SU-DHL-6 (cell line): Measurements from ENCODE around the gene RNF167.

Experiments
- H2AFZ ChIP-seq: fragments of 200-600 bp; sonication (generic); 2 replicates; pipeline ENCODE4 v1.6.1; 2014; ENCODE audit warnings: low read depth, mild to moderate bottlenecking, moderate library complexity, mixed read lengths, antibody characterized with exemption, low read length; ENCODE audit not compliant: severe bottlenecking
- H3F3A ChIP-seq: fragments of 200-600 bp; shearing (Covaris generic); 2 replicates; pipeline ENCODE4 v1.6.0; 2016; ENCODE audit warnings: antibody characterized with exemption, mild to moderate bottlenecking; ENCODE audit not compliant: insufficient read depth
- H3K27ac ChIP-seq: fragments of 200-600 bp; sonication (generic); 2 replicates; pipeline ENCODE4 v1.5.1; 2016; ENCODE audit warnings: low read depth, mild to moderate bottlenecking, low read length, moderate library complexity, mixed read lengths
- H3K27me3 ChIP-seq: fragments of 200-600 bp; sonication (generic), shearing (Covaris generic); 2 replicates; pipeline ENCODE4 v1.6.0; 2014; ENCODE audit warnings: mild to moderate bottlenecking, low read length
- H3K36me3 ChIP-seq: fragments of 200-600 bp; sonication (generic); 2 replicates; pipeline ENCODE4 v1.6.1; 2014; ENCODE audit warnings: mild to moderate bottlenecking, low read length, mixed read lengths
- H3K4me2 ChIP-seq: fragments of 300-600, 200-600 bp; shearing (Covaris generic), sonication (generic); 2 replicates; pipeline ENCODE4 v1.6.0; 2014; ENCODE audit warnings: low read length, low read depth, mild to moderate bottlenecking; ENCODE audit not compliant: poor library complexity, severe bottlenecking
- H3K4me3 ChIP-seq: fragments of 200-600 bp; sonication (generic); 2 replicates; pipeline ENCODE4 v1.5.1; 2014; ENCODE audit warnings: antibody characterized with exemption, low read length, mild to moderate bottlenecking, mixed read lengths; ENCODE audit not compliant: insufficient read depth, poor library complexity, severe bottlenecking
- H3K79me2 ChIP-seq: fragments of 200-600 bp; sonication (generic); 2 replicates; pipeline ENCODE4 v1.6.1; 2014; ENCODE audit warnings: mild to moderate bottlenecking, low read length, moderate library complexity; ENCODE audit not compliant: insufficient read depth
- H3K9ac ChIP-seq: fragments of 200-600 bp; sonication (generic); 2 replicates; pipeline ENCODE4 v1.7.0; 2014; ENCODE audit warnings: mild to moderate bottlenecking, low read length
- H3K9me2 ChIP-seq: fragments of 200-600 bp; sonication (generic); replicated peaks from 2 replicates; pipeline ENCODE4 v1.6.1; 2014; ENCODE audit warnings: low read length; ENCODE audit not compliant: insufficient read depth
- H3K9me3 ChIP-seq: fragments of 200-600 bp; sonication (generic); 2 replicates; pipeline ENCODE4 v1.6.1; 2014; ENCODE audit warnings: low read length, mixed read lengths; ENCODE audit not compliant: insufficient read depth
- H4K20me1 ChIP-seq: fragments of 200-600 bp; sonication (generic); 2 replicates; pipeline ENCODE4 v1.6.1; 2014; ENCODE audit warnings: low read depth, mild to moderate bottlenecking, antibody characterized with exemption, low read length, moderate library complexity, mixed read lengths
- EZH2phosphoT487 ChIP-seq: fragments of 200-600 bp; sonication (generic), shearing (Covaris generic); conservative IDR thresholded peaks from 2 replicates; pipeline ENCODE4 v1.6.1; 2018; ENCODE audit warnings: mild to moderate bottlenecking, antibody characterized with exemption, low read length, moderate library complexity, mixed read lengths
- TF ChIP-seq, protein P1 (sequence below): fragments of 200-600 bp; sonication (generic); IDR thresholded peaks from one replicate; pipeline ENCODE4 v1.5.1; 2017; ENCODE audit warnings: antibody characterized with exemption, mild to moderate bottlenecking, low read length, moderate library complexity; ENCODE audit not compliant: insufficient read depth, poor library complexity, severe bottlenecking

RNF167 gene

DNA sequence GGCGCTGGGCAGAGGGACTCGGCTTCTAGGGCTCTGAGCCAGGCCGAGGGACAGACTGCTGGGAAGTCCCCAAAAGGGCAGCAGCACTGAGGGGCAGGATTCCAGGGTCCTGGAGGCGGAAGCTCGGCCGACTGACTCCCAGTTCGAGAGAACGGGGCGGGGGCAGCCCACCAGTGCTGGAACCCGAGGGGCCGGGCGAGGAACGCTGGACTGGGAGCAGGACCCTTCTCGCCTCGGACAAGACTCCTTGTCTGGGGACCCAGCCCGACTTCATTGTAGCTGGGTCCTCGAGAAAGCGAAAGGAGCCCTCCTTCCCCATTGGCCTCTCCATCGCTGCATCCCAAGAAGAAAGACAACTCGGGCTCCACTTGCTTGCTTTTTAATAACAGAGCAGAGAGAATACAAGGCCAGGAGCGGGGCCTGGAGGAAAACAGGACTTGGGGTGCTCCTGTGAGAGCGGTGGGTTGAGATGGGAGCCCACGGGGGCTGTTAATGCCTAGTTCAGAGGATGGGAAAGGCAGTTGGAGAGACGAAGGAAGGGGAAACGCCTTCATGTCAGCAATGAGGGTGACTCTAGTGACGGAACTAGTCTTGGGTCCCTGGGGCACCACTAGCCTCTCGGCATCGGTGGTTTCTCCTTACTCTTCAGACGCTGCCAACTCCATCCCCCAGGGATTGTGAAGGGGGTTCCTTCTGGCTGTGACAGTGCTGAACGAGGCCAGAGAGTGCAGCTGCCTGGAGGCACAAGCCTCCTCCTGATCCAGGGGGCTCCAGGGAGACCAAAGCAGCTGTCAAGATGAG is 47.9 kb downstream of the RNF167 start:
- H3K27me3 ChIP-seq = no peaks in the 10 kb centered on the region
- peak overlapping the region; percentile 97 for H3K4me2 ChIP-seq
- no peaks in the 10 kb centered on the region for H4K20me1 ChIP-seq
- H2AFZ ChIP-seq = peak overlapping the region; percentile 81
- no peaks in the 10 kb centered on the region for H3K9me3 ChIP-seq
- no peaks in the 10 kb centered on the region for H3K9me2 ChIP-seq
- peaks cover 8% of the 10 kb centered on the region; the same call in 1 of the 2 replicates for H3F3A ChIP-seq
- H3K9ac ChIP-seq = peak overlapping the region; percentile 93
- H3K4me3 ChIP-seq = peak overlapping the region; percentile 82
- peaks cover 10% of the 10 kb centered on the region; the same call in 1 of the 2 replicates for H3K79me2 ChIP-seq
- H3K27ac ChIP-seq = peak overlapping the region; percentile 59
- H3K36me3 ChIP-seq = no peaks in the 10 kb centered on the region
- TF ChIP-seq EZH2phosphoT487 = no peak
- TF ChIP-seq, protein P1, sequence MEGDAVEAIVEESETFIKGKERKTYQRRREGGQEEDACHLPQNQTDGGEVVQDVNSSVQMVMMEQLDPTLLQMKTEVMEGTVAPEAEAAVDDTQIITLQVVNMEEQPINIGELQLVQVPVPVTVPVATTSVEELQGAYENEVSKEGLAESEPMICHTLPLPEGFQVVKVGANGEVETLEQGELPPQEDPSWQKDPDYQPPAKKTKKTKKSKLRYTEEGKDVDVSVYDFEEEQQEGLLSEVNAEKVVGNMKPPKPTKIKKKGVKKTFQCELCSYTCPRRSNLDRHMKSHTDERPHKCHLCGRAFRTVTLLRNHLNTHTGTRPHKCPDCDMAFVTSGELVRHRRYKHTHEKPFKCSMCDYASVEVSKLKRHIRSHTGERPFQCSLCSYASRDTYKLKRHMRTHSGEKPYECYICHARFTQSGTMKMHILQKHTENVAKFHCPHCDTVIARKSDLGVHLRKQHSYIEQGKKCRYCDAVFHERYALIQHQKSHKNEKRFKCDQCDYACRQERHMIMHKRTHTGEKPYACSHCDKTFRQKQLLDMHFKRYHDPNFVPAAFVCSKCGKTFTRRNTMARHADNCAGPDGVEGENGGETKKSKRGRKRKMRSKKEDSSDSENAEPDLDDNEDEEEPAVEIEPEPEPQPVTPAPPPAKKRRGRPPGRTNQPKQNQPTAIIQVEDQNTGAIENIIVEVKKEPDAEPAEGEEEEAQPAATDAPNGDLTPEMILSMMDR = no peak

- H4K20me1 ChIP-seq = no peaks in the 10 kb centered on the region
- H3K36me3 ChIP-seq = no peaks in the 10 kb centered on the region
- TF ChIP-seq, protein P1 = no peak
- no peak for TF ChIP-seq EZH2phosphoT487
- H3K79me2 ChIP-seq = no peaks in the 10 kb centered on the region
- no peaks in the 10 kb centered on the region for H3K9me3 ChIP-seq
- no peak overlapping the region for H2AFZ ChIP-seq
- H3K27me3 ChIP-seq = no peaks in the 10 kb centered on the region
- no peak overlapping the region for H3K4me3 ChIP-seq
- no peak overlapping the region for H3K9ac ChIP-seq
- no peak overlapping the region for H3K4me2 ChIP-seq
- H3F3A ChIP-seq = peaks cover 7% of the 10 kb centered on the region; the same call in 1 of the 2 replicates
- no peaks in the 10 kb centered on the region for H3K9me2 ChIP-seq
- H3K27ac ChIP-seq = no peak overlapping the region
Observed at GRCh38 chr17:4994081-4994595, 54.1 kb downstream of the RNF167 start.
